ENCODE data around the gene OPTC.
"Not testable (repeated sequence)": the region's sequence is repeated elsewhere in the genome, so short reads cannot be mapped to it uniquely, and the experiment has no call there.

Gene OPTC

GRCh38 chr1:203464743-203465142 is 29.2 kb upstream of the OPTC start:
- TF ChIP-seq, protein P1, sequence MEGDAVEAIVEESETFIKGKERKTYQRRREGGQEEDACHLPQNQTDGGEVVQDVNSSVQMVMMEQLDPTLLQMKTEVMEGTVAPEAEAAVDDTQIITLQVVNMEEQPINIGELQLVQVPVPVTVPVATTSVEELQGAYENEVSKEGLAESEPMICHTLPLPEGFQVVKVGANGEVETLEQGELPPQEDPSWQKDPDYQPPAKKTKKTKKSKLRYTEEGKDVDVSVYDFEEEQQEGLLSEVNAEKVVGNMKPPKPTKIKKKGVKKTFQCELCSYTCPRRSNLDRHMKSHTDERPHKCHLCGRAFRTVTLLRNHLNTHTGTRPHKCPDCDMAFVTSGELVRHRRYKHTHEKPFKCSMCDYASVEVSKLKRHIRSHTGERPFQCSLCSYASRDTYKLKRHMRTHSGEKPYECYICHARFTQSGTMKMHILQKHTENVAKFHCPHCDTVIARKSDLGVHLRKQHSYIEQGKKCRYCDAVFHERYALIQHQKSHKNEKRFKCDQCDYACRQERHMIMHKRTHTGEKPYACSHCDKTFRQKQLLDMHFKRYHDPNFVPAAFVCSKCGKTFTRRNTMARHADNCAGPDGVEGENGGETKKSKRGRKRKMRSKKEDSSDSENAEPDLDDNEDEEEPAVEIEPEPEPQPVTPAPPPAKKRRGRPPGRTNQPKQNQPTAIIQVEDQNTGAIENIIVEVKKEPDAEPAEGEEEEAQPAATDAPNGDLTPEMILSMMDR (IDR thresholded peaks at IDR 0.05; ENCODE audit: insufficient read depth, low read depth, low read length, missing control alignments) = no peak
- DNase-seq (ENCODE audit: low read depth) = no peak
- no peak overlapping the region for H3K4me3 ChIP-seq (ENCODE audit: low read length)

DNA sequence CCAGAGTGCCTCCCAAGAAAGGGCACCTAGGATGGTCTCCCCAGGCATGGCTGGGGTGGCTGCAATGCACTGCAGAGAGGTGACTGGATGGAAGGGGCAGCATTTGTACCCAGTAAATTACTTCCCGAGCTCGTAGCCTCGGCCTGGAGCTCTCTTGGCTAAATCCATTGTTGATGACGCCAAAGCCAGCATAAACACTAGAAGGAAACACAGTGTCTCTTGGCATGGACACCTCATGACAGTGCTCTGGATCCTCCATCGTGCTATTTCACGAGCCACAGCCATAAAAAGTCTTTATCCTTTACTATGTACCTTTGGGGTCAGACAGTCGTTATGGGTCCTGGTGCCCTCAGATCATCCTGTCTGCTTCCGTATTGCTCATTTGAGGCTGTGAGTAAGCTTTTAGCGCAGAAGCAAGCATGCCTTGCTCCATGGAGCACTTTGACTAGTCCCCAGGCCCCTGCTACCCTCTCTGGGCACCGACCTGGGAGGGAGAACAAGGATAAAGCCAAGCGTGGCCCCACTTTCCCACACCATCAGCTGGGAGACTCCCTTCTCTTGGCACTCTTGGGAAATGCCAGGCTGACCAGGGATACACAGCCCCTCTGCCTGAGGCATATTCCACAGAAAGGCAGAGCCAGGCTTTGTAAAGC is 28.7 kb upstream of the OPTC start:
- no peak overlapping the region for H3K4me3 ChIP-seq (ENCODE audit: low read length)
- DNase-seq (ENCODE audit: low read depth) = no peak
- TF ChIP-seq, protein P1 (IDR thresholded peaks at IDR 0.05; ENCODE audit: insufficient read depth, low read depth, low read length, missing control alignments) = no peak

DNA sequence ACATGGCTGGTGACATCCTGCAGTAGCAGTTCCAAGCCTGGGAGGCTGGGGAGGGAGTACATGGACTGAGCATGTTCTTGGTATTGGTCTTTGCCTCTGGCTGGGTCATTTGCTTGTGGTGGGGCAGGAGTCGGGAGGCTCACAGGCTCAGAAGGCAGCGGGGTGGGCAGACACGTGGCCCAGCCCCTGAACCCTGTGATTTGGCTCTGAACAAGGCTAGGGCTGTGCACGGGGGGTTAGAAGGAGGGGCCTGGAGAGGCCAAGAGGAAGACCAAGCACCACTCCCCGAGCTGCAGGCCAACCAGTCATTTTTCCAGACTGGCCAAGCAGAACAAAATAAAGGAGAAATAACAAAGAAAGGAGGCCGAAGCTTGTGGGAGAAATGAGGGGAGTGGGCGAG is 28.0 kb upstream of the OPTC start:
- TF ChIP-seq, protein P1 (IDR thresholded peaks at IDR 0.05; ENCODE audit: insufficient read depth, low read depth, low read length, missing control alignments) = no peak
- no peak overlapping the region for H3K4me3 ChIP-seq (ENCODE audit: low read length)
- no peak for DNase-seq (ENCODE audit: low read depth)

- not testable (repeated sequence) for DNase-seq (ENCODE audit: low read depth); H3K4me3 ChIP-seq (ENCODE audit: low read length)
Measured at GRCh38 chr1:203466906-203467549, 26.9 kb upstream of the OPTC start.

GRCh38 chr1:203467550-203467921 is 26.4 kb upstream of the OPTC start:
- TF ChIP-seq, protein P1 (IDR thresholded peaks at IDR 0.05; ENCODE audit: insufficient read depth, low read depth, low read length, missing control alignments) = no peak
- no peak overlapping the region for H3K4me3 ChIP-seq (ENCODE audit: low read length)
- no peak for DNase-seq (ENCODE audit: low read depth)

- H3K4me3 ChIP-seq (ENCODE audit: low read length) = no peak overlapping the region
- DNase-seq (ENCODE audit: low read depth) = no peak
- TF ChIP-seq, protein P1 (IDR thresholded peaks at IDR 0.05; ENCODE audit: insufficient read depth, low read depth, low read length, missing control alignments) = no peak
Measured at GRCh38 chr1:203468326-203468725, 25.6 kb upstream of the OPTC start.

GRCh38 chr1:203470240-203470639 is 23.7 kb upstream of the OPTC start:
- no peak overlapping the region for H3K4me3 ChIP-seq (ENCODE audit: low read length)
- no peak for DNase-seq (ENCODE audit: low read depth)
- TF ChIP-seq, protein P1 (IDR thresholded peaks at IDR 0.05; ENCODE audit: insufficient read depth, low read depth, low read length, missing control alignments) = no peak

Data from epithelial cell of esophagus (primary cell).